ENCODE measurements around the gene CYB561.

GRCh38 chr17:63405020-63405419 is 41.1 kb downstream of the CYB561 start:
- no peak for TF ChIP-seq CTCF (conservative IDR thresholded peaks at IDR 0.05; ENCODE audit: low read depth in 2 of 2)
- TF ChIP-seq EZH2 (IDR thresholded peaks at IDR 0.05; ENCODE audit: low read depth, unreplicated experiment), result no peak
- TF ChIP-seq POLR2AphosphoS5 (IDR thresholded peaks at IDR 0.05; ENCODE audit: low read depth), result no peak
- no peak for TF ChIP-seq EZH2phosphoT487 (IDR thresholded peaks at IDR 0.05; ENCODE audit: unreplicated experiment)
- TF ChIP-seq CREB1 (CRISPR knock-in tag; IDR thresholded peaks at IDR 0.05; ENCODE audit: low read depth), result no peak
- TF ChIP-seq STAT1 (IDR thresholded peaks at IDR 0.05; ENCODE audit: unreplicated experiment), result no peak

All from GM23338 (cell line).